ENCODE data around the gene DDX49.

DNA sequence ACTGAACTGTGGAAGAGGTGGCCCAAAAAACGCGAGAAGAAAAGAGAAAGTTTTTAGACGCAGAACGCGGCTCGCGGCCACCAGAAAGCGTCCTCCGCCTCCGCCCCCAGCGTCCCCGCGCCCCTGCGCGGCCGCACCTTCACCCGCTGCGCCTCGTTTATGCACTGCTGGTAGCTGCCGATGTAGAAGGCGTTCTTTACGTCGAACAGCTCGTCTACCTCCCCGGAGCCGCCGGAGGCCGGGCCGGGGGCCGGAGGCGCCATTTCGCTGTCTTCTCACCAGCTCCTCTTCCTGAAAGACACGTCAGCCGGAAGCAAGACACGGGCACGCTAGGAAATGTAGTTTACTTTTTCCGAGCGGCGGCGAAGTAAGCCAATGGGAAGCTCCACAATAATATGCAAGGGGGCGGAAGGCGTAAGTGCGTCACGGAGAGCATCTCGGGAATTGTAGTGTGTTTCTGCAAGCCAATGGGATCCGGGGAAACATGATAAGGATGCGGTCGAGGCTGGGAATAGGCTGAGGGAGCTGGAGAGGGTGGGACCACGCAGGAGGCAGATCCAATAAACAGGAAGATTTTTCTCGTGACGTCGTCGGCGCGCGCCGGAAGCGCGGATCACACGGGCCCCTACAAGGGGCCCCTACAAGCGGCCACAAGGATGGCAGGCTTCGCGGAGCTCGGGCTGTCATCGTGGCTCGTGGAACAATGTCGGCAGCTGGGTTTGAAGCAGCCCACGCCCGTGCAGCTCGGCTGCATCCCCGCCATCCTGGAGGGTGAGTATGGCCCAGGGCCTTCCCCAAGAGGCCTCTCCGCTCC is at the start of gene DDX49, which contains the start of gene COPE:
- TF ChIP-seq, protein P1, sequence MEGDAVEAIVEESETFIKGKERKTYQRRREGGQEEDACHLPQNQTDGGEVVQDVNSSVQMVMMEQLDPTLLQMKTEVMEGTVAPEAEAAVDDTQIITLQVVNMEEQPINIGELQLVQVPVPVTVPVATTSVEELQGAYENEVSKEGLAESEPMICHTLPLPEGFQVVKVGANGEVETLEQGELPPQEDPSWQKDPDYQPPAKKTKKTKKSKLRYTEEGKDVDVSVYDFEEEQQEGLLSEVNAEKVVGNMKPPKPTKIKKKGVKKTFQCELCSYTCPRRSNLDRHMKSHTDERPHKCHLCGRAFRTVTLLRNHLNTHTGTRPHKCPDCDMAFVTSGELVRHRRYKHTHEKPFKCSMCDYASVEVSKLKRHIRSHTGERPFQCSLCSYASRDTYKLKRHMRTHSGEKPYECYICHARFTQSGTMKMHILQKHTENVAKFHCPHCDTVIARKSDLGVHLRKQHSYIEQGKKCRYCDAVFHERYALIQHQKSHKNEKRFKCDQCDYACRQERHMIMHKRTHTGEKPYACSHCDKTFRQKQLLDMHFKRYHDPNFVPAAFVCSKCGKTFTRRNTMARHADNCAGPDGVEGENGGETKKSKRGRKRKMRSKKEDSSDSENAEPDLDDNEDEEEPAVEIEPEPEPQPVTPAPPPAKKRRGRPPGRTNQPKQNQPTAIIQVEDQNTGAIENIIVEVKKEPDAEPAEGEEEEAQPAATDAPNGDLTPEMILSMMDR (IDR thresholded peaks at IDR 0.05 in 8 of 11, conservative IDR thresholded peaks at IDR 0.05 in 3 of 11): peak in 6 of 11 experiments; percentile 9 to 37 (median 22)
- peak in 1 of 3 donors; percentile 82 for TF ChIP-seq POLR2A (IDR thresholded peaks at IDR 0.05)
